Thymus (tissue), 14 donors: Measurements from ENCODE around the gene TBC1D13. TPM values are rescaled to one million over a fixed set of nuclear protein-coding genes. Genes with fewer than 3 reads are reported as not detected.
A peak's percentile ranks its signal among the peaks of the same experiment; 100 is the strongest.

Experiments
- DNase-seq, 9 donors: peaks; one replicate each; pipeline ENCODE4 v3.0.0-alpha.2; 2013; ENCODE audit warnings: low spot score in 9 of 9, low read depth in 6 of 9, missing footprints in 1 of 9
- H3K27ac ChIP-seq, 2 donors: one replicate each; pipeline ENCODE4 v1.5.1; 2013; ENCODE audit warnings: control low read depth in 1 of 2, low read depth in 1 of 2, low read length in 1 of 2, mild to moderate bottlenecking in 1 of 2, moderate library complexity in 1 of 2
- H3K27me3 ChIP-seq, 2 donors: one replicate each; pipeline ENCODE4 v1.5.1; 2013; ENCODE audit warnings: low read length in 1 of 2; ENCODE audit not compliant: control insufficient read depth in 2 of 2, insufficient read depth in 1 of 2
- H3K36me3 ChIP-seq, 2 donors: one replicate each; pipeline ENCODE4 v1.5.1; 2013; ENCODE audit warnings: low read length in 1 of 2, mild to moderate bottlenecking in 1 of 2, moderate library complexity in 1 of 2; ENCODE audit not compliant: control insufficient read depth in 2 of 2, insufficient read depth in 2 of 2
- H3K4me1 ChIP-seq, 2 donors: one replicate each; pipeline ENCODE4 v1.5.1; 2013; ENCODE audit warnings: low read length in 2 of 2; ENCODE audit not compliant: control insufficient read depth in 2 of 2, insufficient read depth in 2 of 2
- H3K4me3 ChIP-seq, 2 donors: one replicate each; pipeline ENCODE4 v1.5.1; 2013; ENCODE audit warnings: low read length in 2 of 2, control low read depth in 1 of 2, mild to moderate bottlenecking in 1 of 2
- H3K9me3 ChIP-seq, 2 donors: one replicate each; pipeline ENCODE4 v1.5.1; 2013; ENCODE audit warnings: low read length in 1 of 2, mild to moderate bottlenecking in 1 of 2; ENCODE audit not compliant: control insufficient read depth in 2 of 2, insufficient read depth in 1 of 2
- WGBS: extraction: QIAGEN DNeasy Blood & Tissue Kit; methylation state at CpG from one replicate; pipeline ENCODE4 v1.1.7; 2013; 5-methylcytosine and 5-hydroxymethylcytosine counted together
- long read RNA-seq, 10 donors: transcript quantifications; one replicate each; lab custom pipeline, GENCODE V29; 2026
- polyA plus RNA-seq: library from polyadenylated mRNA; stranded (reverse); fragments of 200-250 nt; gene quantifications from one replicate; pipeline ENCODE4 v1.2.3, GENCODE V29; 2013
- total RNA-seq: library from RNA; stranded (reverse); fragments of 120-200 nt; gene quantifications from one replicate; pipeline ENCODE4 v1.2.4, GENCODE V29; 2013
- donor health status: healthy.

The TBC1D13 gene
- total RNA-seq: 5.0 TPM
- 19.4 TPM for polyA plus RNA-seq
- long read RNA-seq, donor 1, partial matches to known transcripts: 0 of 1 reads
- long read RNA-seq, donor 1, other reads (novel, unspliced or antisense): 0 of 1 reads
- long read RNA-seq, donor 2: 0 reads
- long read RNA-seq, donor 3, transcript TBC1D13-202 (12 exons, 3,906 nt): major isoform, 5 of 5 reads
- long read RNA-seq, donor 3, partial matches to known transcripts: 0 of 5 reads
- long read RNA-seq, donor 3, other reads (novel, unspliced or antisense): 0 of 5 reads
- long read RNA-seq, donor 4, partial matches to known transcripts: 0 of 2 reads
- long read RNA-seq, donor 4, other reads (novel, unspliced or antisense): 0 of 2 reads
- long read RNA-seq, donor 5, partial matches to known transcripts: 0 of 4 reads
- long read RNA-seq, donor 5, other reads (novel, unspliced or antisense): 0 of 4 reads
- long read RNA-seq, donor 6, partial matches to known transcripts: 0 of 2 reads
- long read RNA-seq, donor 6, other reads (novel, unspliced or antisense): 0 of 2 reads
- long read RNA-seq, donor 7, partial matches to known transcripts: 6 of 6 reads
- long read RNA-seq, donor 7, other reads (novel, unspliced or antisense): 0 of 6 reads
- long read RNA-seq, donor 8, partial matches to known transcripts: 0 of 2 reads
- long read RNA-seq, donor 8, other reads (novel, unspliced or antisense): 0 of 2 reads
- long read RNA-seq, donor 9, partial matches to known transcripts: 0 of 1 reads
- long read RNA-seq, donor 9, other reads (novel, unspliced or antisense): 0 of 1 reads
- long read RNA-seq, donor 10, partial matches to known transcripts: 0 of 2 reads
- long read RNA-seq, donor 10, other reads (novel, unspliced or antisense): 0 of 2 reads

- H3K27ac ChIP-seq: peak within 1 kb of the TSS; percentile 82 to 85
- WGBS: 9% methylated on average over 64 of the region's 64 CpGs
- peaks cover 17 to 21% of the 10 kb centered on the region in 2 donors for H3K36me3 ChIP-seq
- peak within 1 kb of the TSS; percentile 88 to 97 for H3K4me3 ChIP-seq
- DNase-seq: peak; percentile 39 to 91 (median 76)
- H3K4me1 ChIP-seq: peaks cover 8 to 18% of the 10 kb centered on the region in 2 donors
- peaks cover 0 to 3% of the 10 kb centered on the region in 2 donors for H3K9me3 ChIP-seq
- no peaks in the 10 kb centered on the region for H3K27me3 ChIP-seq
Measured at GRCh38 chr9:128786681-128787601, at the start of gene TBC1D13. TSS of gene TBC1D13 (plus strand) at chr9:128787253. CDS start at chr9:128787354, 101 bp downstream.

GRCh38 chr9:128742401-128742800 lies 44.7 kb upstream of the TBC1D13 start:
- H3K27ac ChIP-seq: no peak overlapping the region
- H3K4me3 ChIP-seq: no peak overlapping the region
- no peaks in the 10 kb centered on the region for H3K9me3 ChIP-seq
- H3K36me3 ChIP-seq: peaks cover 29 to 43% of the 10 kb centered on the region in 2 donors
- WGBS: 93% methylated on average over 20 of the region's 20 CpGs
- no peak for DNase-seq
- H3K4me1 ChIP-seq: no peaks in the 10 kb centered on the region
- H3K27me3 ChIP-seq: no peaks in the 10 kb centered on the region

- Histone ChIP-seq H3K9me3 (no peaks in the 10 kb centered on the region), H3K4me1 (no peaks in the 10 kb centered on the region), H3K27me3 (no peaks in the 10 kb centered on the region), H3K4me3 (no peak overlapping the region), H3K27ac (no peak overlapping the region), H3K36me3 (peaks cover 27 to 44% of the 10 kb centered on the region in 2 donors)
- DNase-seq: no peak
- WGBS: 98% methylated on average over 1 of the region's 1 CpG
Measured at GRCh38 chr9:128743421-128743820, 43.6 kb upstream of the TBC1D13 start.

- WGBS: 100% methylated on average over 1 of the region's 1 CpG
- Histone ChIP-seq H3K4me1 (no peaks in the 10 kb centered on the region), H3K27me3 (no peaks in the 10 kb centered on the region), H3K9me3 (no peaks in the 10 kb centered on the region), H3K27ac (no peak overlapping the region), H3K36me3 (peaks cover 28 to 31% of the 10 kb centered on the region in 2 donors), H3K4me3 (no peak overlapping the region)
- no peak for DNase-seq
Measured at GRCh38 chr9:128747241-128747640, 39.8 kb upstream of the TBC1D13 start.

- no peak for DNase-seq
- WGBS: 98% methylated on average over 22 of the region's 22 CpGs
- no peak overlapping the region for H3K27ac ChIP-seq
- no peaks in the 10 kb centered on the region for H3K9me3 ChIP-seq
- H3K4me3 ChIP-seq: no peak overlapping the region
- H3K4me1 ChIP-seq: no peaks in the 10 kb centered on the region
- no peaks in the 10 kb centered on the region for H3K27me3 ChIP-seq
- H3K36me3 ChIP-seq: peaks cover 48 to 50% of the 10 kb centered on the region in 2 donors
Measured at GRCh38 chr9:128750926-128751595, 36.0 kb upstream of the TBC1D13 start.

- H3K4me1 ChIP-seq: no peaks in the 10 kb centered on the region
- no peaks in the 10 kb centered on the region for H3K9me3 ChIP-seq
- DNase-seq: no peak
- no peak overlapping the region for H3K4me3 ChIP-seq
- WGBS: 99% methylated on average over 16 of the region's 16 CpGs
- H3K27ac ChIP-seq: no peak overlapping the region
- no peaks in the 10 kb centered on the region for H3K27me3 ChIP-seq
- peaks cover 43 to 46% of the 10 kb centered on the region in 2 donors for H3K36me3 ChIP-seq
Measured at GRCh38 chr9:128753627-128754026, 33.4 kb upstream of the TBC1D13 start.

- Histone ChIP-seq H3K9me3 (no peaks in the 10 kb centered on the region), H3K4me1 (no peaks in the 10 kb centered on the region), H3K4me3 (no peak overlapping the region), H3K36me3 (peaks cover 24 to 26% of the 10 kb centered on the region in 2 donors), H3K27me3 (no peaks in the 10 kb centered on the region), H3K27ac (no peak overlapping the region)
- 97% methylated on average over 6 of the region's 6 CpGs for WGBS
- no peak for DNase-seq
Measured at GRCh38 chr9:128757602-128758001, 29.5 kb upstream of the TBC1D13 start.
